ENCODE measurements around the gene MPV17.

DNA sequence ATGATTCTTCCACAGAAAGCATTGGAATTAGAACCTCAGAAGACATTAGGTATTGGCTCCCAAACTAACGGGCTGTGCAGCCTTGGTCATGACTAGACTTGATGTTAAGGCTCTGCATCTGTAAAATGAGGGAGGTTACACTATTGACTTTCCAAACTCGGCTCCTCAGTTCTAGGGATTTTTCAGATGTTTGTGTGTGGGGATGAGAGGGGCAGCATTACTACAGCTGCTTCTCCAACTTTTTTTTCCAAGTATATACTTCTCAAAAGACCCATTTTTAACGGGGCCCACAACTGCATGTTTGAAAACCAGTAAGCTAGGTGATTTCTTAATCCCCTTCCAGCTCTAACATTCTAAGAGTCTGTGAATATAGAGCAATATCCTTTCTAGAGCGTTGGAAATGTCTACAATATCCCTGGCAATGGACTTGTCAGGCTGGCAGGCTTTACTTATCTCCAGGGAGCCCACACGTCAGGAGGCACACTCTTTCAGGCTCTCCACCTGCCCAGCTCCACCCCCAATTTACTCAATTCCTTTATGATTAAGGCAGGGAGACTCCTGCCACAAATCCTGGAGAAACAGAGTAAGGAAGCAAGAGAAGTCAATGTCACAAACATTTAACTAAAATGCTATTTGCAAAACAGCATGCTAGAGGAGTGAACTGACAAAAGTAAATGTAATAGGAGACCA lies 844 bp upstream of the MPV17 start:
- no peak for TF ChIP-seq EZH2 (IDR thresholded peaks at IDR 0.05; ENCODE audit: low read length)
- TF ChIP-seq CTCF (optimal IDR thresholded peaks at IDR 0.05 in 1 of 3, IDR thresholded peaks at IDR 0.05 in 1 of 3, conservative IDR thresholded peaks at IDR 0.05 in 1 of 3; ENCODE audit: extremely low read depth in 1 of 3, insufficient read depth in 2 of 3, low read length in 3 of 3), result no peak
